ENCODE data around the gene VEZF1.

VEZF1 gene

DNA sequence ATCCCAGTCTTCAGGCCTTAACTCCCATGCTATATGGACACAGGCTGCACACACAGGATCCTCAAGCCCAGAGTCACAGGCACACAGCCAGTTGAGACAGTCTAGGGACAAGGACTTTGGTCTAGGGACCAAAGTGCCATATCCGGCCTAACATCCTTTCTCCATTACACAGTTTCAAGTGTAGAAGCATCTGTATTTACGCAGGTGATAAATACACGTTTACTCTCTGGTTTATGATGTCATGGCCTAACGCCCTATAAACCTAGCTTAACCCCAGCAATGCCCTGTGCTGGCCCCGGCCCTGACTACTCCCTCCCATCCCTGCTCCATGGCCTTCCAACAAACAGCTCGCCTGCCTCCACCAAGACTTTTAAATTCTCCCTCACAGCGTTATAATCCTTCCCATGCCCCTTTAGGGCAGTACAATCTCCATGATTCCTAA, 50.0 kb downstream of the VEZF1 start:
- Histone ChIP-seq H3K27ac (ENCODE audit: low read depth, low read length, severe bottlenecking) (peak overlapping the region; percentile 23), H3K4me3 (ENCODE audit: extremely low read depth, insufficient read depth, low read length, poor library complexity, severe bottlenecking) (no peak overlapping the region), H3K36me3 (ENCODE audit: control insufficient read depth, insufficient read depth, low read length) (no peaks in the 10 kb centered on the region), H3K4me1 (ENCODE audit: control insufficient read depth, insufficient read depth, low read length, poor library complexity, severe bottlenecking) (peaks cover 72% of the 10 kb centered on the region), H3K9me3 (ENCODE audit: control insufficient read depth, low read length) (no peaks in the 10 kb centered on the region)
- 67 to 70% methylated on average over 4 to 7 of the region's 7 CpGs for WGBS, 2 experiments (ENCODE audit: insufficient coverage in 2 of 2)

DNA sequence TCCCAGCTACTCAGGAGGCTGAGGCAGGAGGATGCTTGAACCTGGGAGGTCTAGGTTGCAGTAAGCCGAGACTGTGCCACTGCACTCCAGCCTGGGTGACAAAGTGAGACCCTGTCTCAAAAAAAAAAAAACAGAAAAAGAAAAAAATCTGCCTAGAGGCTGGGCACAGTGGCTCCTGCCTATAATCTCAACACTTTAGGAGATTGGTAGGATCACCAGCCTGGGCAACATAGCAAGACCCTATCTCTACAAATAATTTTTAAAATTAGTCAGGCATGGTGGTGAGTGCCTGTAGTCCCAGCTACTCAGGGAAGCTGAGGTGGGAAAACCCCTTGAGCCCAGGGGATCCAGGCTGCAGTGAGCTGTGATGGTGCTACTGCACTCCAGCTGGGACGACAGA, 50.6 kb downstream of the VEZF1 start:
- H3K36me3 ChIP-seq (ENCODE audit: control insufficient read depth, insufficient read depth, low read length): no peaks in the 10 kb centered on the region
- 100% methylated on average over 1 of the region's 2 CpGs; no CpG with 5 or more reads in 1 of the 2 experiments for WGBS, 2 experiments (ENCODE audit: insufficient coverage in 2 of 2)
- H3K9me3 ChIP-seq (ENCODE audit: control insufficient read depth, low read length): no peaks in the 10 kb centered on the region
- peaks cover 70% of the 10 kb centered on the region for H3K4me1 ChIP-seq (ENCODE audit: control insufficient read depth, insufficient read depth, low read length, poor library complexity, severe bottlenecking)
- peak overlapping the region; percentile 100 for H3K27ac ChIP-seq (ENCODE audit: low read depth, low read length, severe bottlenecking)
- H3K4me3 ChIP-seq (ENCODE audit: extremely low read depth, insufficient read depth, low read length, poor library complexity, severe bottlenecking): no peak overlapping the region

DNA sequence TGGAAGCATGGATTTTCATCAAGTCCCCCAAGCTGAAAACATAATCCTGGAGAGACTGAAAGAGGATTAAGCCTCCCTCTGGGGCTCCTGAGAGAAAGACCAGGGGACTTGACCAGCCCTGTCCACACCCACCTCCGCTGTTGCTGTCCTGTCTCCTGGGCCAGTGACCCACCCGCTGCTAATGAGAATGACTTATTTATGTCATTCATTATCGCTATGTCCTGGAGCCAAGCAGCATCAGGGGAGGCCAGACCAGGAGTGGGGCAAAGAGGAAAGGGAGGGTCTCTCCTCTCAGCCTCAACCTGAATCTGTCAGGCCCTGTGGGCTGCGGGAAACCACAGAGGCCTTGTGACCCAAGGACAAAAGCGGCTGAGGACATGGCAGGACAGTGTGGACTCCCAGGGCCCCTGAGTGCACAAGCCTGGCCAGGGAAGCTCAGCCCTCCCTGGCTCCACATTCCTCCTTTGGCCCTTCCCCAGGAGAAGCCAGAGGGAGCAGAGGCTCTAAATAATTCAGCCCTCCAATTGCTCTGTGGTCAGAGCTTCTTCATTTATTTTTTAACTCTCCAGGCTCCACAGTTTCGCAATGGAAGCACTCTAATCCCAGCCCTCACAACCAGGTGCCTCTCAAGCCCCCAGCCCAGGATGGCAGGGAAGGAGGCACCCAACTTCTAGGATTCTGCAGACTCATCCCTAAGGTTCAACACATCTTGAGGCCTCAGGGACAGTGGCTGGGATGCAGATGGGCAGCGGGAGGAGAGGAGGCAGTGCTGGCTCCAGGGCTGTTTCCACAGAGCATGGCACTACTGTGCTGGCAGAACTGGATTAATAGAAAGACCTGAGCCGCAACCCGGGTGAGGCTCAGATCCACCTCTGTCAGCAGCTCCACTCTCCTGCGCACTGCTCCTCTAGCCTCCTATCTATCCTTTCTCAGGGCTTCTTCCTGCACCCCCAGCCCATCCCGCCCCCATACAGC, 51.9 kb downstream of the VEZF1 start:
- Histone ChIP-seq H3K9me3 (ENCODE audit: control insufficient read depth, low read length) (no peaks in the 10 kb centered on the region), H3K36me3 (ENCODE audit: control insufficient read depth, insufficient read depth, low read length) (no peaks in the 10 kb centered on the region), H3K27ac (ENCODE audit: low read depth, low read length, severe bottlenecking) (peak overlapping the region; percentile 100), H3K4me3 (ENCODE audit: extremely low read depth, insufficient read depth, low read length, poor library complexity, severe bottlenecking) (no peak overlapping the region), H3K4me1 (ENCODE audit: control insufficient read depth, insufficient read depth, low read length, poor library complexity, severe bottlenecking) (peaks cover 64% of the 10 kb centered on the region)
- WGBS, 2 experiments (ENCODE audit: insufficient coverage in 2 of 2): 64 to 67% methylated on average over 8 to 10 of the region's 11 CpGs

DNA sequence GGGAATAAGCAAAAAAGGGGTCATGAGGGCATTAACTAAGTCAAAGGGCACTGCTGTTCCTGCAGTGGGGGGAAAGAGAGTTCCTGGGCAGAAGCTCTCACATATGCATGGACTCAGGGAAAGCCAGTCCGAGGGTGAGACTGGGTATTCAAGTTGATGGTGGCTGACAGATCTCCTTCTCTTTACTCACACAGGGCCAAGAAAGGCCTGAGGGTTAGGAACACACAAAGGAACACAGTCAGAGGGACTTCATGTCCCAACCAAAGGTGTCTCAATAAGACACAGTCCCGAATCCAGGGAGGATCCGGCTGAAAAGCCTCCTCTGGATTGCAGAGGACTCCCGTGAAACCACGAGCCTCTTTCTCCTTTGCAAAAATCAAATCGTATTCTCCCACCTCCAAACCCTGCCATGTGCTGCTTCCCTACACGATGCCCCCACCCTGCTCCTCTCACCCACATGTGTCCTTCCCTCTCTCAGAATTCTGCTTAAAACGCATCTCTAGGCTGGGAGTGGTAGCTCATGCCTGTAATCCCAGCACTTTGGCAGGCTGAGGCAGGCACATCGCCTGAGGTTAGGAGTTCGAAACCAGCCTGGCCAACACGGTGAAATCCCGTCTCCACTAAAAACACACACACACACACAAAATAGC, 56.4 kb downstream of the VEZF1 start:
- peak overlapping the region; percentile 23 for H3K27ac ChIP-seq (ENCODE audit: low read depth, low read length, severe bottlenecking)
- no peaks in the 10 kb centered on the region for H3K36me3 ChIP-seq (ENCODE audit: control insufficient read depth, insufficient read depth, low read length)
- no peak overlapping the region for H3K4me3 ChIP-seq (ENCODE audit: extremely low read depth, insufficient read depth, low read length, poor library complexity, severe bottlenecking)
- WGBS, 2 experiments (ENCODE audit: insufficient coverage in 2 of 2): 81 to 87% methylated on average over 8 to 11 of the region's 12 CpGs
- H3K4me1 ChIP-seq (ENCODE audit: control insufficient read depth, insufficient read depth, low read length, poor library complexity, severe bottlenecking): peaks cover 60% of the 10 kb centered on the region
- H3K9me3 ChIP-seq (ENCODE audit: control insufficient read depth, low read length): no peaks in the 10 kb centered on the region

DNA sequence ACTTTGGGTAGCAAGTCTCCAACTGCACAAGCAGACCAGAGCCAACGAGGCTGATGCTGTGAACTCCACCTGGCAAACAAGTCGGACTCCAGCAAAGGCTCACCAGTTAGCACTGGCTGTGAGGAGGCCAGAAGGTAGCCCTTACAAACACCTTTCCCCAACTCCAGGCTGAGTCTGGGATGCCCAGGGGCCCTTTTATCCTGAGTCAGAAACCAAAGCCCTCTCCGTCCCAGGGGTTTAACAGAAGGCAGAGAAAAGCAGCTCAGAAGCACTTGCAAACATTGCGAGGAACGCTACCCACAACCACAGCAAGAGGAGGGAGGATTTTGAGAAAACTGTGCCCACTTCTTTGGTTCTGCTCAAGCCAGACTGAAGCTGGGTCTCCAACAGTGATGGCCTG, 57.8 kb downstream of the VEZF1 start:
- Histone ChIP-seq H3K9me3 (ENCODE audit: control insufficient read depth, low read length) (no peaks in the 10 kb centered on the region), H3K4me1 (ENCODE audit: control insufficient read depth, insufficient read depth, low read length, poor library complexity, severe bottlenecking) (peaks cover 49% of the 10 kb centered on the region), H3K36me3 (ENCODE audit: control insufficient read depth, insufficient read depth, low read length) (no peaks in the 10 kb centered on the region), H3K27ac (ENCODE audit: low read depth, low read length, severe bottlenecking) (no peak overlapping the region), H3K4me3 (ENCODE audit: extremely low read depth, insufficient read depth, low read length, poor library complexity, severe bottlenecking) (no peak overlapping the region)
- WGBS, 2 experiments (ENCODE audit: insufficient coverage in 2 of 2): 96 to 98% methylated on average over 5 of the region's 5 CpGs

DNA sequence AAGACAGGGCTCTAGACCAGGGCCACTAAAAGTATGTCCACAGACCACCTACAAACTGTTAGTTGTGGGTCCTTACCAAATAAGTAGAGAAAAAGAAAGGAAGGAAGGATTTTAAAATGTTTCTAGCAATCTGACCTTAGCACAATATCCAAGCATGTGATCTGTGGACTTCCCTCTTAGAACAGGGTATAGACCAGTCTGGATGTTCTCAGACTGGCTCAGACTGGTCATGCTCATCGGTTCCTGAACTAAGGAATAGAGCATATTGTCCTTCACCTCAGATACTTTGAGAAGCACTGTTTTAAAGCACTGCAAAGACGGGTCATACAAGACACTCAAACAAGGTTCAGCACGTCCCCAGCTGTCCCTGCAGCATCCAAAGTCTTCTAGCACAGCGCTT, 58.7 kb downstream of the VEZF1 start:
- Histone ChIP-seq H3K4me3 (ENCODE audit: extremely low read depth, insufficient read depth, low read length, poor library complexity, severe bottlenecking) (no peak overlapping the region), H3K36me3 (ENCODE audit: control insufficient read depth, insufficient read depth, low read length) (peaks cover 3% of the 10 kb centered on the region), H3K9me3 (ENCODE audit: control insufficient read depth, low read length) (no peaks in the 10 kb centered on the region), H3K4me1 (ENCODE audit: control insufficient read depth, insufficient read depth, low read length, poor library complexity, severe bottlenecking) (peaks cover 41% of the 10 kb centered on the region), H3K27ac (ENCODE audit: low read depth, low read length, severe bottlenecking) (no peak overlapping the region)
- WGBS, 2 experiments (ENCODE audit: insufficient coverage in 2 of 2): 89 to 98% methylated on average over 3 to 4 of the region's 4 CpGs

DNA sequence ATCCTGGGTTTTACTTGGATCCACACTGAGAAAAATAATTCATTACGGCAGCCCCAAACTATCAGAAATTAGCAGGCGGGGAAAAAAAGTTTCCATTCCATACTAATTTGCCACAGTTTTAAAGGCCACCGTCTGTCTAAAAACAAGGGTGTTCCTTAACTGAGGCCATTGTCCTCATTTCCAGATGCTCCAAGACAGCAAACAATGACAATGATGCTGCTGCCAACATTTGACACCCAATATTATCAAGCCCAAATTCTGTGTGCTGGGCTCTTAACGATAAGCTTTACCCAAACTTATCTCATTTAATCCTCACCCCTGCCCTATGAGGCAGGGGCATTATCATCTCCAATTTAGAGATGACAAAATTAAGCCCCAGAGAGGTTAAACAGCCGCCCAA, 59.1 kb downstream of the VEZF1 start:
- no peaks in the 10 kb centered on the region for H3K9me3 ChIP-seq (ENCODE audit: control insufficient read depth, low read length)
- no peak overlapping the region for H3K27ac ChIP-seq (ENCODE audit: low read depth, low read length, severe bottlenecking)
- H3K36me3 ChIP-seq (ENCODE audit: control insufficient read depth, insufficient read depth, low read length): peaks cover 6% of the 10 kb centered on the region
- no peak overlapping the region for H3K4me3 ChIP-seq (ENCODE audit: extremely low read depth, insufficient read depth, low read length, poor library complexity, severe bottlenecking)
- H3K4me1 ChIP-seq (ENCODE audit: control insufficient read depth, insufficient read depth, low read length, poor library complexity, severe bottlenecking): peaks cover 41% of the 10 kb centered on the region
- WGBS, 2 experiments (ENCODE audit: insufficient coverage in 2 of 2): 93 to 96% methylated on average over 5 of the region's 5 CpGs

DNA sequence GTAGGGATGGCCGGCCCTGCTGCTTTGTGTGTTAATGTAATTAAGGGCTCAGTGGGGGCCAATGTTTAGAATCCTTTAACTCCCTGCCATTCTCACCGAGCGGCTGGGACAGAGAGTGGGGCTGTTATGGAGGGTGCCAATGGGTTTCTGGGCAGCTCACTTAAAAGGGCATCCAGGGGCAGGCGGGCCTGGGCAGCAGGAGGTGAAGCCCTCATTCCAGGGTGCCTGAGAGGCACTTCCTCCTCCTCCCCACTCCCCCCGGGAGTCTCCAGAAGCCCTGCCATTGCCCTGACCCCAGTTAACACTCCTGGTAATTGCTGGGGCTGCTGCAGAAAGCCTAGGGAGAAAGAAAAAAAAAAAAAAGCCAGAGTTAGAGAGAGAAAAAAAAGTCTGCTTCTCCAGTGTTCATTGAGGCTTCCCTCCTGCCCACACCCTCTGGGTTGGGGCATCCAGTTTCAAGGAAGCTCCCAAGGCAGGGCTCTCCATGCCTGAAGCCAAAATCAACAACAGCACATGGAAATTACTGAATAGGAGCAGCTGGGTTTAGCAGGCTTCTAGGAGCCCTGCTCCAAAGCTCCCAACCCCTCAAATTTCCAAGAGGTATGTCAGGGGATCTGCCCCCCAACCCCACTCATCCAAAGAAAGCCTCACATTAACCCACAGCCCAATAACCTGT, 60.9 kb downstream of the VEZF1 start:
- peaks cover 33% of the 10 kb centered on the region for H3K4me1 ChIP-seq (ENCODE audit: control insufficient read depth, insufficient read depth, low read length, poor library complexity, severe bottlenecking)
- 20 to 33% methylated on average over 1 of the region's 5 CpGs for WGBS, 2 experiments (ENCODE audit: insufficient coverage in 2 of 2)
- H3K4me3 ChIP-seq (ENCODE audit: extremely low read depth, insufficient read depth, low read length, poor library complexity, severe bottlenecking): no peak overlapping the region
- no peaks in the 10 kb centered on the region for H3K9me3 ChIP-seq (ENCODE audit: control insufficient read depth, low read length)
- peaks cover 6% of the 10 kb centered on the region for H3K36me3 ChIP-seq (ENCODE audit: control insufficient read depth, insufficient read depth, low read length)
- H3K27ac ChIP-seq (ENCODE audit: low read depth, low read length, severe bottlenecking): peak overlapping the region; percentile 79

DNA sequence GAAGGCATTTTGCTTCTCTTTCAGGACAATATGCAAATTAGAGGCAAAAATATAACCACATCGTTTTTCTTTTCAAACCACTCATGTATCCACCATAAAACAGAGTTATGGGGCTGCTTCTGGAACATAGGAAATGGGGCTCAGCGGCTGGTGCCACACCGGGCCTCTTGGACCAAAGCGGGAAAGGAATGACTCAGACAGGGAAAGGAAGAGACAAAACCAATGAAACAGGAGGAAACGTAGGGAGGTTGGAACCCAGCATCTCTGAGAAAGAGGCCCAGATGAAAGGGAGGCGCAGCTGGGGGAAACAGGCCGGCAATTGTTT, 61.4 kb downstream of the VEZF1 start:
- H3K36me3 ChIP-seq (ENCODE audit: control insufficient read depth, insufficient read depth, low read length): peaks cover 6% of the 10 kb centered on the region
- no peaks in the 10 kb centered on the region for H3K9me3 ChIP-seq (ENCODE audit: control insufficient read depth, low read length)
- H3K4me3 ChIP-seq (ENCODE audit: extremely low read depth, insufficient read depth, low read length, poor library complexity, severe bottlenecking): no peak overlapping the region
- WGBS, 2 experiments (ENCODE audit: insufficient coverage in 2 of 2): 41 to 48% methylated on average over 5 to 6 of the region's 7 CpGs
- H3K4me1 ChIP-seq (ENCODE audit: control insufficient read depth, insufficient read depth, low read length, poor library complexity, severe bottlenecking): peaks cover 32% of the 10 kb centered on the region
- peak overlapping the region; percentile 79 for H3K27ac ChIP-seq (ENCODE audit: low read depth, low read length, severe bottlenecking)

DNA sequence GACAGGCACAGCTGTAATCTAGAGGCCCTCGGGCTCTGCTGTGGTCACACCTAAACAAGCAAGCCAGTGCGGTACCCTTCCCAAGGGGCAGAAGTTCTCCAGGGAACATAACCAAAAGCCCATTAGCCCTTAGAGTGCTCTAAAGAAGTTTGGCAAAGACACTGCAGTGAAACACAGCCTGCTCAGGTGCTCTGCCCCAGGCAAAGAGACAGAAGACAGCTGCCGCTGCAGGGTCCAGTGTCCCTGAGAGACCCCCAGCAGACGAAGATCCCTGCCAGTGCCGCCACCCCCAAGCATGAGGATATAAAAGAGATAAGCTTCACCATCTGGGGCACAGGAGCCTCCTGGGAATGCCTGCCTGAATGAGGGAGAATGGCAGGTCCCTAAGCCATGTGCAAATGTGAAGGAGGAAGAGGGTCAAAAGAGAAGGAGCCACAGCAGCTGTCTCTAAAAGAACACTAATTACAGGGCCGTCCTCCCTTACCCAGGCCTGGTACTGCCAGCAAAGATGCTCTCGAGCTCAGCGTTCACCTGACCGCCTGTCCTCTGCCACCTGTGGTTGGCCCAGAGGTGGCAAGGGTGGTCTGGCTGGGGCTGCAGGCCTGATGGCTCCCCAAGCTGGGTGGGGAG, 62.6 kb downstream of the VEZF1 start:
- 87 to 89% methylated on average over 8 to 9 of the region's 9 CpGs for WGBS, 2 experiments (ENCODE audit: insufficient coverage in 2 of 2)
- H3K4me3 ChIP-seq (ENCODE audit: extremely low read depth, insufficient read depth, low read length, poor library complexity, severe bottlenecking): no peak overlapping the region
- no peaks in the 10 kb centered on the region for H3K9me3 ChIP-seq (ENCODE audit: control insufficient read depth, low read length)
- H3K36me3 ChIP-seq (ENCODE audit: control insufficient read depth, insufficient read depth, low read length): peaks cover 6% of the 10 kb centered on the region
- H3K27ac ChIP-seq (ENCODE audit: low read depth, low read length, severe bottlenecking): no peak overlapping the region
- H3K4me1 ChIP-seq (ENCODE audit: control insufficient read depth, insufficient read depth, low read length, poor library complexity, severe bottlenecking): peaks cover 23% of the 10 kb centered on the region
